HS-27A (cell line): ENCODE results near the gene MMP23B.

Experiments
- DNase-seq: peaks from one replicate; pipeline ENCODE4 v3.0.0-alpha.2; 2012; ENCODE audit warnings: low read depth, missing footprints

The MMP23B gene

GRCh38 chr1:1620433-1621139 is 11.4 kb upstream of the MMP23B start:
- no peak for DNase-seq

GRCh38 chr1:1621173-1622009 is 10.6 kb upstream of the MMP23B start:
- no peak for DNase-seq

- no peak for DNase-seq
These were observed 9.8 kb upstream of the MMP23B start for GRCh38 chr1:1622010-1622787.

GRCh38 chr1:1622788-1623094 is 9.2 kb upstream of the MMP23B start:
- no peak for DNase-seq

- DNase-seq = no peak
These were observed 8.8 kb upstream of the MMP23B start for GRCh38 chr1:1623181-1623630.

GRCh38 chr1:1623631-1624442 is 8.1 kb upstream of the MMP23B start:
- DNase-seq = no peak

GRCh38 chr1:1624443-1625403 is 7.2 kb upstream of the MMP23B start:
- DNase-seq = no peak

GRCh38 chr1:1625404-1625775 is 6.6 kb upstream of the MMP23B start:
- DNase-seq = no peak

GRCh38 chr1:1625824-1626206 is 6.2 kb upstream of the MMP23B start:
- DNase-seq = no peak

- DNase-seq = no peak
These were observed 5.5 kb upstream of the MMP23B start for GRCh38 chr1:1626207-1627141.

GRCh38 chr1:1627261-1627828 is 4.6 kb upstream of the MMP23B start:
- no peak for DNase-seq

- DNase-seq = no peak
These were observed 3.9 kb upstream of the MMP23B start for GRCh38 chr1:1627829-1628753.

GRCh38 chr1:1628754-1629429 is 3.1 kb upstream of the MMP23B start:
- no peak for DNase-seq

- DNase-seq = no peak
These were observed 2.4 kb upstream of the MMP23B start for GRCh38 chr1:1629430-1630190.

GRCh38 chr1:1630191-1630964 is 1.6 kb upstream of the MMP23B start:
- no peak for DNase-seq
